PC-3 (cell line): Measurements from ENCODE around the gene CCDC110.

ENCODE experiments used
- EZH2phosphoT487 ChIP-seq: fragments of 300-600 bp; sonication (generic); IDR thresholded peaks from 2 replicates; pipeline ENCODE4 v1.6.1; 2018; ENCODE audit warnings: mild to moderate bottlenecking, antibody characterized with exemption, low read length, borderline replicate concordance
- TF ChIP-seq, protein P1 (sequence below): fragments of 300-600 bp; sonication (generic); conservative IDR thresholded peaks from 2 replicates; pipeline ENCODE4 v1.5.1; 2017; ENCODE audit warnings: antibody characterized with exemption, low read depth, mild to moderate bottlenecking, low read length

GRCh38 chr4:185481401-185481800 is 9.9 kb upstream of the CCDC110 start:
- TF ChIP-seq, protein P1, sequence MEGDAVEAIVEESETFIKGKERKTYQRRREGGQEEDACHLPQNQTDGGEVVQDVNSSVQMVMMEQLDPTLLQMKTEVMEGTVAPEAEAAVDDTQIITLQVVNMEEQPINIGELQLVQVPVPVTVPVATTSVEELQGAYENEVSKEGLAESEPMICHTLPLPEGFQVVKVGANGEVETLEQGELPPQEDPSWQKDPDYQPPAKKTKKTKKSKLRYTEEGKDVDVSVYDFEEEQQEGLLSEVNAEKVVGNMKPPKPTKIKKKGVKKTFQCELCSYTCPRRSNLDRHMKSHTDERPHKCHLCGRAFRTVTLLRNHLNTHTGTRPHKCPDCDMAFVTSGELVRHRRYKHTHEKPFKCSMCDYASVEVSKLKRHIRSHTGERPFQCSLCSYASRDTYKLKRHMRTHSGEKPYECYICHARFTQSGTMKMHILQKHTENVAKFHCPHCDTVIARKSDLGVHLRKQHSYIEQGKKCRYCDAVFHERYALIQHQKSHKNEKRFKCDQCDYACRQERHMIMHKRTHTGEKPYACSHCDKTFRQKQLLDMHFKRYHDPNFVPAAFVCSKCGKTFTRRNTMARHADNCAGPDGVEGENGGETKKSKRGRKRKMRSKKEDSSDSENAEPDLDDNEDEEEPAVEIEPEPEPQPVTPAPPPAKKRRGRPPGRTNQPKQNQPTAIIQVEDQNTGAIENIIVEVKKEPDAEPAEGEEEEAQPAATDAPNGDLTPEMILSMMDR, result no peak
- no peak for TF ChIP-seq EZH2phosphoT487
